ENCODE results near the gene FBXO45.

DNA sequence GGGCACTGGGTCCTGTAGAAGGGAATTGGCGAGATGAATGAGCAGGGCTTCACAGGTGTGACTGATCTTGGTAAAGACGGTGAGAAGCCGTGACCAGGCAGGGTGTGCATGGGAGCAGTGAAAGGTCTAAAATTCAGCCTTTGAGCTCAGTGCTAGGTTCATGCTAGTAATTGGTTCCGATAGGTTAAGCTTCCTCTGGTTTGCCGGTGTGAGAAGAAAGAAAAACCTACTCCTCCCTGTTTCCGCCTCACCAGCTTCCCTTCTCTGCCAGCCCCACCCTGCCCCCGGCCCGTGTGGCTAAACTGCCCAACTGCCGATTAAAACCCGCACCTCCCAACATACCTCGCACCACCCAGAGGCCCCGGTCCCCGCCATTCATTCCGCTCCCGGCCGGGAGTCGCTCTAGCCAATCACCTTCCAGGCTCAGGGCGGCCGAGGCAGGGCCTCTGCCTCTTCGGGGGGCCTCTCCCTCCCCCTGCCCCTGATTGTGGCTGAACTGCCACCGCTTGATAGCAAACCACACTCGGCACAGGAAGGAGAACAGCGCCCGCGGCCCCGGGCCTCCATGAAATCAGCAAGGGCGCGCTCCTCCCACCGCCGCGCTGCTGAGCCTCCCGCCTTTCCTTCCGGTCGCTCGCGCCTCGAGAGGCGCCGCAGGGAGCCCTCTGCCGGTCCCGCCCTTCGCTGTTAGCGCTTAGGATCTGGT, 63.7 kb downstream of the FBXO45 start:
- TF ChIP-seq EZH2 (IDR thresholded peaks at IDR 0.05; ENCODE audit: low read length, missing control alignments) = no peak
- TF ChIP-seq, protein P1, sequence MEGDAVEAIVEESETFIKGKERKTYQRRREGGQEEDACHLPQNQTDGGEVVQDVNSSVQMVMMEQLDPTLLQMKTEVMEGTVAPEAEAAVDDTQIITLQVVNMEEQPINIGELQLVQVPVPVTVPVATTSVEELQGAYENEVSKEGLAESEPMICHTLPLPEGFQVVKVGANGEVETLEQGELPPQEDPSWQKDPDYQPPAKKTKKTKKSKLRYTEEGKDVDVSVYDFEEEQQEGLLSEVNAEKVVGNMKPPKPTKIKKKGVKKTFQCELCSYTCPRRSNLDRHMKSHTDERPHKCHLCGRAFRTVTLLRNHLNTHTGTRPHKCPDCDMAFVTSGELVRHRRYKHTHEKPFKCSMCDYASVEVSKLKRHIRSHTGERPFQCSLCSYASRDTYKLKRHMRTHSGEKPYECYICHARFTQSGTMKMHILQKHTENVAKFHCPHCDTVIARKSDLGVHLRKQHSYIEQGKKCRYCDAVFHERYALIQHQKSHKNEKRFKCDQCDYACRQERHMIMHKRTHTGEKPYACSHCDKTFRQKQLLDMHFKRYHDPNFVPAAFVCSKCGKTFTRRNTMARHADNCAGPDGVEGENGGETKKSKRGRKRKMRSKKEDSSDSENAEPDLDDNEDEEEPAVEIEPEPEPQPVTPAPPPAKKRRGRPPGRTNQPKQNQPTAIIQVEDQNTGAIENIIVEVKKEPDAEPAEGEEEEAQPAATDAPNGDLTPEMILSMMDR (conservative IDR thresholded peaks at IDR 0.05 in 1 of 2, IDR thresholded peaks at IDR 0.05 in 1 of 2; ENCODE audit: low read depth in 1 of 2, low read length in 2 of 2) = peak in 1 of 2 donors; percentile 29
